SK-N-SH (cell line): ENCODE data around the gene DOCK4. TPM values are rescaled to one million over a fixed set of nuclear protein-coding genes. Genes with fewer than 3 reads are reported as not detected.
A peak's percentile ranks its signal among the peaks of the same experiment; 100 is the strongest.

ENCODE experiments used
- CTCF ChIA-PET: fragments of 300-600, 350-600 bp; formaldehyde crosslinking; extraction: SDS; loops from one replicate; lab custom pipeline; 2021; lab: Yijun Ruan, JAX
- POLR2A ChIA-PET: fragments of 350-600 bp; sonication (Branson Sonifier 250); formaldehyde crosslinking; extraction: SDS; loops from one replicate; lab custom pipeline; 2020; ENCODE audit warnings: antibody characterized with exemption, inconsistent platforms; lab: Yijun Ruan, JAX
- DNase-seq: peaks from one replicate; pipeline ENCODE4 v3.0.0; 2012
- H2AFZ ChIP-seq: fragments of 200-600 bp; sonication (generic); 2 replicates; pipeline ENCODE4 v1.8.1; 2016; ENCODE audit warnings: antibody characterized with exemption, mild to moderate bottlenecking, low read depth
- H3F3A ChIP-seq: fragments of 200-600 bp; sonication (generic); replicated peaks from 2 replicates; pipeline ENCODE3; 2016; ENCODE audit warnings: antibody characterized with exemption, mild to moderate bottlenecking; ENCODE audit not compliant: insufficient read depth
- H3K27ac ChIP-seq, 2 experiments: fragments of 200-500 bp in 1 of 2; fragments of 200-600 bp in 1 of 2; sonication (Bioruptor generic) in 1 of 2; sonication (generic), shearing (Covaris generic) in 1 of 2; 2 replicates each; pipeline versions ENCODE4 v1.5.1 to v1.6.1; 2014 to 2016; ENCODE audit warnings: low read depth in 2 of 2, inconsistent platforms in 1 of 2, low read length in 1 of 2, mild to moderate bottlenecking in 1 of 2, mixed read lengths in 1 of 2
- H3K27me3 ChIP-seq: fragments of 200-600 bp; sonication (generic), shearing (Covaris generic); 2 replicates; pipeline ENCODE4 v1.6.1; 2016; ENCODE audit warnings: mixed run types; ENCODE audit not compliant: insufficient read depth
- H3K36me3 ChIP-seq, 2 experiments: fragments of 200-500 bp in 1 of 2; fragments of 200-600 bp in 1 of 2; sonication (Bioruptor generic) in 1 of 2; sonication (generic) in 1 of 2; replicated peaks in 1 of 2; 2 replicates each; pipeline versions ENCODE3 to v1.5.1; 2014 to 2016; ENCODE audit warnings: low read length in 1 of 2, mild to moderate bottlenecking in 1 of 2; ENCODE audit not compliant: insufficient read depth in 2 of 2, control insufficient read depth in 1 of 2
- H3K4me1 ChIP-seq, 2 experiments: fragments of 200-500 bp in 1 of 2; fragments of 200-600 bp in 1 of 2; sonication (Bioruptor generic) in 1 of 2; sonication (generic), shearing (Covaris generic) in 1 of 2; 2 replicates each; pipeline versions ENCODE4 v1.5.1 to v1.6.1; 2014 to 2016; ENCODE audit warnings: low read depth in 1 of 2, low read length in 1 of 2, mixed run types in 1 of 2; ENCODE audit not compliant: insufficient read depth in 2 of 2, control insufficient read depth in 1 of 2
- H3K4me2 ChIP-seq: fragments of 200-600 bp; sonication (generic), shearing (Covaris generic); 2 replicates; pipeline ENCODE4 v1.6.1; 2017; ENCODE audit warnings: mixed run types
- H3K4me3 ChIP-seq, 2 experiments: fragments of 200-500 bp in 1 of 2; fragments of 200-600 bp in 1 of 2; sonication (Bioruptor generic) in 1 of 2; sonication (generic), shearing (Covaris generic) in 1 of 2; 2 replicates each; pipeline versions ENCODE4 v1.5.1 to v1.8.1; 2014 to 2016; ENCODE audit warnings: low read depth in 2 of 2, inconsistent platforms in 1 of 2, low read length in 1 of 2, mild to moderate bottlenecking in 1 of 2, mixed read lengths in 1 of 2, moderate library complexity in 1 of 2
- H3K79me2 ChIP-seq: fragments of 200-600 bp; sonication (generic); 2 replicates; pipeline ENCODE4 v1.8.1; 2017; ENCODE audit warnings: mild to moderate bottlenecking; ENCODE audit not compliant: insufficient read depth
- H3K9ac ChIP-seq: fragments of 200-600 bp; sonication (generic); 2 replicates; pipeline ENCODE4 v1.6.1; 2017; ENCODE audit warnings: mixed run types
- H3K9me2 ChIP-seq: fragments of 200-600 bp; sonication (generic); 2 replicates; pipeline ENCODE4 v1.6.1; 2017; ENCODE audit warnings: mixed run types
- H3K9me3 ChIP-seq: fragments of 200-600 bp; sonication (generic); 2 replicates; pipeline ENCODE4 v1.6.1; 2017; ENCODE audit warnings: mixed run types, mild to moderate bottlenecking, moderate library complexity
- H4K20me1 ChIP-seq: fragments of 200-600 bp; sonication (generic); 2 replicates; pipeline ENCODE4 v1.6.1; 2017; ENCODE audit warnings: mild to moderate bottlenecking, mixed run types; ENCODE audit not compliant: insufficient read depth
- EZH2phosphoT487 ChIP-seq: fragments of 200-600 bp; sonication (generic); IDR thresholded peaks from 2 replicates; pipeline ENCODE4 v1.6.1; 2017; ENCODE audit warnings: low read depth, mixed run types, mild to moderate bottlenecking, antibody characterized with exemption, moderate library complexity, borderline replicate concordance
- FOSL2 ChIP-seq: IDR thresholded peaks from 2 replicates; pipeline ENCODE4 v1.4.0; 2012; ENCODE audit warnings: low read depth, mild to moderate bottlenecking, moderate library complexity, borderline replicate concordance
- FOXM1 ChIP-seq: IDR thresholded peaks from 2 replicates; pipeline ENCODE4 v1.4.0; 2012; ENCODE audit warnings: low read depth, mild to moderate bottlenecking
- GABPA ChIP-seq: IDR thresholded peaks from 2 replicates; pipeline ENCODE4 v1.4.0; 2012; ENCODE audit warnings: low read depth, mild to moderate bottlenecking
- MEF2A ChIP-seq: IDR thresholded peaks from 2 replicates; pipeline ENCODE4 v1.4.0; 2012; ENCODE audit warnings: low read depth, borderline replicate concordance
- NFIC ChIP-seq: IDR thresholded peaks from 2 replicates; pipeline ENCODE4 v1.4.0; 2012; ENCODE audit warnings: borderline replicate concordance
- NRF1 ChIP-seq: IDR thresholded peaks from 2 replicates; pipeline ENCODE4 v1.6.1; 2012; ENCODE audit warnings: low read depth, mild to moderate bottlenecking, low read length
- PBX3 ChIP-seq: IDR thresholded peaks from 2 replicates; pipeline ENCODE4; 2012
- RAD21 ChIP-seq: IDR thresholded peaks from 2 replicates; pipeline ENCODE4 v1.6.1; 2012; ENCODE audit warnings: mild to moderate bottlenecking, low read length
- RFX5 ChIP-seq: IDR thresholded peaks from 2 replicates; pipeline ENCODE4 v1.6.1; 2012; ENCODE audit warnings: mild to moderate bottlenecking, improper control_type of control experiment, low read length
- SMC3 ChIP-seq: IDR thresholded peaks from 2 replicates; pipeline ENCODE4 v1.6.1; 2012; ENCODE audit warnings: low read depth, low read length, improper control_type of control experiment
- TCF12 ChIP-seq: IDR thresholded peaks from 2 replicates; pipeline ENCODE4 v1.4.0; 2012
- YY1 ChIP-seq: IDR thresholded peaks from 2 replicates; pipeline ENCODE4 v1.4.0; 2012; ENCODE audit warnings: low read depth, mild to moderate bottlenecking
- WGBS: methylation state at CpG from one replicate; pipeline ENCODE4 v1.1.6; 2017; ENCODE audit warnings: low lambda C conversion rate; 5-methylcytosine and 5-hydroxymethylcytosine counted together
- polyA plus RNA-seq, 3 experiments: library from polyadenylated mRNA; depleted of rRNA; stranded (reverse); fragments of >200 nt; gene quantifications; 2 replicates each; pipeline ENCODE4 v1.2.3, GENCODE V29; 2012
- TF ChIP-seq, protein P1 (sequence below): fragments of 150-350 bp; IDR thresholded peaks from 2 replicates; pipeline ENCODE4 v1.6.1; 2017; ENCODE audit warnings: antibody characterized with exemption, low read length, low read depth, borderline replicate concordance

The DOCK4 gene
- polyA plus RNA-seq, 1 of the 3 experiments (the other 2 are of a cell fraction): 8.5 TPM

GRCh38 chr7:111951052-111951451 lies 255.1 kb downstream of the DOCK4 start:
- POLR2A ChIA-PET: no interaction called here
- CTCF ChIA-PET: interaction anchor here (1.0 kb wide), 1 partner anchor 188 kb away, joined by 4 read pairs; no protein-coding TSS in a partner anchor
- no peaks in the 10 kb centered on the region for H3K27me3 ChIP-seq
- H4K20me1 ChIP-seq: no peaks in the 10 kb centered on the region
- H3K4me2 ChIP-seq: no peak overlapping the region
- H2AFZ ChIP-seq: no peak overlapping the region
- H3F3A ChIP-seq: peaks cover 6% of the 10 kb centered on the region
- H3K79me2 ChIP-seq: no peaks in the 10 kb centered on the region
- TF ChIP-seq PBX3 (peak; percentile 40; the same call in 1 of the 2 replicates), NRF1 (no peak), NFIC (no peak), TCF12 (peak; percentile 25; the same call in 1 of the 2 replicates)
- TF ChIP-seq, protein P1, sequence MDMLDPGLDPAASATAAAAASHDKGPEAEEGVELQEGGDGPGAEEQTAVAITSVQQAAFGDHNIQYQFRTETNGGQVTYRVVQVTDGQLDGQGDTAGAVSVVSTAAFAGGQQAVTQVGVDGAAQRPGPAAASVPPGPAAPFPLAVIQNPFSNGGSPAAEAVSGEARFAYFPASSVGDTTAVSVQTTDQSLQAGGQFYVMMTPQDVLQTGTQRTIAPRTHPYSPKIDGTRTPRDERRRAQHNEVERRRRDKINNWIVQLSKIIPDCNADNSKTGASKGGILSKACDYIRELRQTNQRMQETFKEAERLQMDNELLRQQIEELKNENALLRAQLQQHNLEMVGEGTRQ: no peak
- no peaks in the 10 kb centered on the region for H3K36me3 ChIP-seq
- H3K9ac ChIP-seq: no peak overlapping the region
- H3K9me3 ChIP-seq: no peaks in the 10 kb centered on the region
- DNase-seq: no peak
- H3K4me3 ChIP-seq: no peak overlapping the region
- H3K9me2 ChIP-seq: no peaks in the 10 kb centered on the region; the same call in 1 of the 2 replicates
- peaks cover 0 to 13% of the 10 kb centered on the region in 2 experiments; a peak in 2 of 4 replicates for H3K4me1 ChIP-seq
- H3K27ac ChIP-seq: no peak overlapping the region

- no peak overlapping the region for H3K27ac ChIP-seq
- no peaks in the 10 kb centered on the region for H3K27me3 ChIP-seq
- no peaks in the 10 kb centered on the region for H4K20me1 ChIP-seq
- H3K36me3 ChIP-seq: peaks cover 13 to 36% of the 10 kb centered on the region in 2 experiments
- DNase-seq: no peak
- no peaks in the 10 kb centered on the region for H3F3A ChIP-seq
- peaks cover 26% of the 10 kb centered on the region for H3K9me3 ChIP-seq
- H3K79me2 ChIP-seq: no peaks in the 10 kb centered on the region
- no peak for TF ChIP-seq FOSL2
- TF ChIP-seq, protein P1: no peak
- no peak for TF ChIP-seq RAD21
- TF ChIP-seq SMC3: no peak
- no peak for TF ChIP-seq PBX3
- TF ChIP-seq FOXM1: no peak
- no peak for TF ChIP-seq MEF2A
- no peak for TF ChIP-seq RFX5
- no peak for TF ChIP-seq NFIC
- TF ChIP-seq GABPA: no peak
- TF ChIP-seq YY1: no peak
- TF ChIP-seq EZH2phosphoT487: no peak
- H3K4me2 ChIP-seq: no peak overlapping the region
- no peaks in the 10 kb centered on the region for H3K9me2 ChIP-seq
- no peak overlapping the region for H3K9ac ChIP-seq
- H3K4me3 ChIP-seq: no peak overlapping the region; a peak in 1 of 4 replicates
- 86% methylated on average over 5 of the region's 5 CpGs for WGBS
- H2AFZ ChIP-seq: no peak overlapping the region
- H3K4me1 ChIP-seq: no peaks in the 10 kb centered on the region
- ChIA-PET CTCF (no interaction called here), POLR2A (no interaction called here)
Measured at GRCh38 chr7:111942450-111943081, 263.6 kb downstream of the DOCK4 start.
